Amniotic stem cell (primary cell): Measurements from ENCODE around the gene MCTP2.
"Not testable (repeated sequence)": the region's sequence is repeated elsewhere in the genome, so short reads cannot be mapped to it uniquely, and the experiment has no call there.

Experiments
- DNase-seq: peaks from one replicate; lab custom pipeline; 2025; lab: John Stamatoyannopoulos, UW

Gene MCTP2

DNA sequence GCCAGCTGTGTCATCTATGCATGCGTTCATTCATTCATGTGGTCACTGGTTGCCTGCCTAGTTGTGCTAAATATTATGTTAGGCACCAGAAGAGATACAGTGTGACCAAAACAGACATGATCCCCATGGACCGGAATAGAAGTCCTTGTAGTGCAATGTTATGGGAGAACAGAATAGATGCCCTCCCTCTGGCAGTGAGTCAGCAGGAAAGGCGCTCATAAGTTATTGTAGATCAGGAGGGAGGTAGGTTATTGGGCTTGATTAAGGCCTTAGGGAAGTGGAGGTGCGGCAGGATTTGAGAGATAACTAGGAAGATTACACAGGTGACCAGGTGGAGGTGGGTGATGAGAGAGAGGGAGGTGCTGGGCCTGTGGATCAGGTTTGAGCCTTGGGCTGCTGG lies 5.2 kb downstream of the MCTP2 start:
- no peak for DNase-seq

DNA sequence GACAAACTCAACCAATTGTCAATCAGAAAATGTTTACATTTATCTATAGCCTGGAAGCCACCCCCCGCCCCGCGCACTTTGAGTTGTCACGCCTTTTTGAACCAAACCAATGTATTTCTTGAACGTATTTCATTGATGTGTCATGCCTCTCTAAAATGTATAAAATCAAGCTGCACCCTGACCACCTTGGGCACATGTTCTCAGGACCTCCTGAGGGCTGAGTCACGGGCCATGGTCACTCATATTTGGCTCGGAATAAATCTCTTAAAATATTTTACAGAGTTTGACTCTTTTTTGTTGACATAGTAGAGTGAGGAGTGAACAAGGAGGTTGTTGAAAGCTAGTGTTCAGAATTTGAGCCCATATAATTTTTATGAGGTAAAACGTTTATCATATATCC lies 6.5 kb downstream of the MCTP2 start:
- DNase-seq, result no peak

DNA sequence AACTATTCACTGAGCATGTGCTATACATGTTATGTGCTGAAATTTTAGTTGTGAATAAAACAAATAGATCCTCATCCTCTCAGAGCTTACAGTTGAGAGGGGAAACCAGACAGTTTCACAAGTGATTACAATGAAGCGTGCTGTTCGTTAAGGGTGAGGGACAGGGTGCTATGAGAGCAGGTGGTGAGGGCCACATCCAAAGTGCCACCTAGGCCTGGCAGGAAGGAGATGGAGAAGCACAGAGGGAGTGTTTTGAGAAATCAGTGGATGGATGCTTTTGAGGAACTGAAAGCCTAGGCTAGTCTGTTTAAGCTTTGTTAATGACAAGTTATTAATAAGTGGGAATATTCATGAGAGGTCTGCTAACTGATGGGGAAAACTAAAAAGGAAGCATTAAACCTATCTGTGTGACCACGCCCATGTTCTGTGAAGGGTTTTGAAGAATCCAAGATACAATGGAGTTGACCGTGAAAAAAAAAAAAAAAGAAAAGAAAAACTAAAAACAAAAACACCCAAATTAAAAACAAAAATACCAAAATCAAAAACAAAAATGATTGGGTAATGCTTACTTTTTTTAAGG lies 7.3 kb downstream of the MCTP2 start:
- no peak for DNase-seq

DNA sequence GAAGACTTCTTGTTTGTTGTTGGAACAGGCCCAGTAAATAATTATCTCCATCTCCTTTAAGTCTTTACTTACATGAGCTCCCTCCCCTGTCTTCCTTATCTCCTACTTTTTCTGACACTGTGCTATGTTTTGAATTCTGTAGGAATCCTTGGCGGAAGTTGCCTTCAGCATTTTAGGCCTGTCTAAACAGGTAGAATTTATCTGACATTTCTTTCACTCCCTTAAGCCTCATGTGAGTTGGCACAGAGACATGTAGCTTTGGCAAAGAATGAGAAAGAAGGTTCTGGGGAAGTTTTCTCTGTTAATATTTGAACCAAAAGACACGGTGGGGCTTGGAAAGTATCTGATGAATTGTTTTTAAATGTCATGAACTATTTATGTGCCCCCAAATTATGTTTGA lies 8.1 kb downstream of the MCTP2 start:
- no peak for DNase-seq

DNA sequence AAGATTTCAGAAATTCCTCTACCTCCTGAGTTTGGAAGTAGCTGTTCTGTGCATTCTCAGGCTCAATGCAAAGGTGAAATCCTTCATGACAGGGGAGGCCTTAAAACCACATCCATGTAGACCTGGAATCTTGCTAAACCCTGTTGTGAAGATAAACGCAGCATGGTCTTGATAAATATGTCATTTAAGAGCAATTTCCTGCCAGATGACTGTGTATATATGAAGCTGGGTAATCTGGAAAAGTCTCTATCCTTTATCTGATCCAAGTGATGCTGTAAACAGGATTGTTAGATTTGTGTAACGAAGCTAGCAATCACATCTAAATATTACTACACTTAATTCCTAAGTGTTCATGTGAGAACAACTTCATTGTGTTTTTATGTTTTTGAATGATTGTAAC lies 9.1 kb downstream of the MCTP2 start:
- DNase-seq, result no peak

DNA sequence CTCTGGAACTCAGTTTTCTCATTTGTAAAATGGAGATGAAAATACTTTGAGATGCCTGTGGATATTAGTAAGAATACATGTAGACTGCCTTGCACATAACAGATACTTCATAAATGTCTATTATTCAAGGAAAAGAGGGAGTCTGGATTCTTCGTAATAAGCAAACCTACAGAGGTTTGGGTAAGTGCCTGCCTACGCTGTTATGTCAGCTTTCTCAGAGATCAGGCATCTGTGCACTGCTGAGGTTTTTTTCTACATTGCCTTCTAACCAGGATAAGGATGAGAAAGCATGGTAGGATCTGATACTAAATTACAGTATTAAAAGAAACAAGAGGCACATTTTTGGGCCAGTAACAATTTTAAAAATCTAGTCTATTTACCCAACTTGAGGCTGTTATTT lies 10.9 kb downstream of the MCTP2 start:
- no peak for DNase-seq

DNA sequence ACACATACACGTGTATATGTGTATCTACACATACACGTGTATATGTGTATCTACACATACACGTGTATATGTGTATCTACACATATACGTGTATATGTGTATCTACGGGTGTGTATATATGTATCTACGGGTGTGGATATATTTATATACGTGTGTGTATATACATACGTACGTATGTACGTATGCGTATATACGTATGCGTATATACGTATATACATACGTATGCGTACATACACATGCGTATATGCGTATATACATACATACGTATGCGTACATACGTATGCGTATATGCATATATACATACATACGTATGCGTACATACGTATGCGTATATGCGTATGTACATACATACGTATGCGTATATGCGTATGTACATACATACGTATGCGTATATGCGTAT lies 11.6 kb downstream of the MCTP2 start:
- not testable (repeated sequence) for DNase-seq

DNA sequence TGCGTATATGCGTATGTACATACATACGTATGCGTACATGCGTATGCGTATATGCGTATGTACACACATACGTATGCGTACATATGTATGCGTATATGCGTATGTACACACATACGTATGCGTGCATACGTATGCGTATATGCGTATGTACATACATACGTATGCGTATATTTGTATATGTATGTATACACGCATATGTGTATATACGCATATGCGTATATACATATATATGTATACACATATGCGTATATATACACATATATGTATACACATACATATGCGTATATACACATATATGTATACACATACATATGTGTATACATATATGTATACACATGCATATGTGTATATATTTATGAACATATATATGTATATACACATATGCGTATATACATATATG lies 12.1 kb downstream of the MCTP2 start:
- DNase-seq, result no peak

DNA sequence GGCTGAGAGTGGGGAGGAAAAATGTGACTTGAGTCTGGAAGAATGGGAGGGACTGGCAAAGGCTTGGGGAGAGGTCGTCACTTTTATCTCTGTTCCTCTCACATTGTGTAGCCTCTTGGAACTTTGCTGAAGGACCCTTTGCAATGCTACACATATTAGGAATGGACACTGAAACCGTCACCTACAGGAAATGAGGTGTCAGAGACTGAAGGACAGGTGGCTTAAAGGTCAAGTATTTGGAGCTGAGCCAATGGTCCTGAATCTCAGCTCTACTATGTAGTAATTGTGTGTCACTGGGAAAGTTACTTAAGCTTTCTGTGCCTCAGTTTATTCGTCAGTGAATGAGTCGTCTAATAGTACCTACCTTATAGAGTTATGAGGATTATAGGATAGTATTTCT lies 14.7 kb downstream of the MCTP2 start:
- no peak for DNase-seq

DNA sequence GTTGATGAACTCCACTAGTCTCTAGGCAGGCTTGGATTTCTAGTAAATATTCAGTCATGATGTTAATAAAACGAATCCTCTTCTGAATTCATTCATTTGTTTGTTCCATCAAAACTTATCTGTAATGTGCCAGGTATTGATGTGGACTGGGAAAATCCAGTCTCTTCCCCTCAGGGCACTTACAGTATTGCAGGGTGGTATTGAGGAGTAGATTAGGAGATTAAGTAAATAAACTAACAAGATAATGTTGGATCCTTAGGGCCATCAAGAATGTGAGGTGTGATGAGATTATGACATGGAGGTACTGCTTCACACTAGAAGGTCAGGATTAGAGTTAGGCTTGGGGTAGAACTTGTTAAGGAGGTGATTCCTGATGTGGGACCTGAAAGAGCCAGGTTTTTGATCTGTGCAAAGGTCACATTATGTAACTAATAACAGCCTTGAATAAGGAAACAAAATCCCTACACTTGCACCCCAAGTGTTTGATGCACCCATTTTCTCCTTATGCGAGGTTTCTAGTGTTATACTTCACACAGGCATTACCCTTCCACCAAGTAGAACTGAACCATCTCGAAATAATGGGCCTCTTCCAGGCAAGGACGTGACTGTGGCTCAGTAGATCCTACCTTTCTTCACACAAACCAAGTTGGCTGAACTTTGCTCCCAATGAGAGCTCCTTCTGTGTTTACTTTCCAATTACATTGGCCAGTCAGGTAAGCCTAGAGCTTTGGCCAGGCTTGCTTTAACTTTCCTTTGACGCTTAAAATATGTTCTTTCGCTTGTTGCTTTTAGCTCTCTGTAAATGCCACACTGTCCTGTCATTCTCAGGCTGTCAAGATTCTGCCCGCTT lies 16.7 kb downstream of the MCTP2 start:
- DNase-seq, result no peak

DNA sequence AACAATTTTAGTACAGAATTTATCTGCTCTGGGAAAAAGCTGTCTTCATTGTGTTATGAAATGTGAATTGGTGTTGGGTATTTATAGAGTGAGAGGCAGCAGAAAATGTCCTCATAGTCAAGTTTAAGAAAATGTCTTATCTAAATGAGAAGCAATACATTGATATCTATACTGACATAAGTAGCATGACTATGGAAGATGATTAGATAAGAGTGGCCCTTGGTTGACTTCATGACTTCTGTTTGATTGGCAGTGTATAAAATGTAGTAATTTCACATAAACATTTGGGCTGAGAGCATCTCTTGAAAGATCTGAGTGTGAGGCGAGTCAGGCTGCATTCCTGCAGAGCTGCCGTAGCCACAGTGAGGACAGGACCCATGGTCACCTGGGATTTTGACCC lies 19.4 kb downstream of the MCTP2 start:
- no peak for DNase-seq

DNA sequence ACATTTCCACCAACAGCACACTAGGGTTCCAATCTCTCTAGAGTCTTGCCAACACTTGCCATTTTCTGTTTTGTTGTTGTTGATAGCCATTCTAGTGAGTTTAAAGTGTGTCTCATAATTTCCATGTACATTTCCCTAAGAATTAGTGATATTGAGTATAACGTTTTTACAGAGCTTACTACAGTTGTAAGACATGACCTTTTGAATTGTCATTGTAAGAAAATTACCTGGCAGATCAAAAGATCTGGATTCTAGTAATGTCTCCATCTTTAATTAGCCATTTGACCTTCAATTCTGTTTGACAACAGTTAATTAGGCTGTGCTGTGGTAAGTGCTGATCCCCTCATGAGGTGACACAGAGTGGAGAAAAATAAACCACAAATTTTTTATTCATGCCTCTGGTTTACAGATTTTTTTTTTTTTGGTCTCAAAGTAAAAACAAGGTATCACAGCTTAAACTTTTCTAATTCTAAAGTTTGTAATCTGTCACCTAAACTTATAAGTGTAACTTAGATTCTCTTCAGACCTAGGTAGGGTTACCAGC lies 20.9 kb downstream of the MCTP2 start:
- no peak for DNase-seq

DNA sequence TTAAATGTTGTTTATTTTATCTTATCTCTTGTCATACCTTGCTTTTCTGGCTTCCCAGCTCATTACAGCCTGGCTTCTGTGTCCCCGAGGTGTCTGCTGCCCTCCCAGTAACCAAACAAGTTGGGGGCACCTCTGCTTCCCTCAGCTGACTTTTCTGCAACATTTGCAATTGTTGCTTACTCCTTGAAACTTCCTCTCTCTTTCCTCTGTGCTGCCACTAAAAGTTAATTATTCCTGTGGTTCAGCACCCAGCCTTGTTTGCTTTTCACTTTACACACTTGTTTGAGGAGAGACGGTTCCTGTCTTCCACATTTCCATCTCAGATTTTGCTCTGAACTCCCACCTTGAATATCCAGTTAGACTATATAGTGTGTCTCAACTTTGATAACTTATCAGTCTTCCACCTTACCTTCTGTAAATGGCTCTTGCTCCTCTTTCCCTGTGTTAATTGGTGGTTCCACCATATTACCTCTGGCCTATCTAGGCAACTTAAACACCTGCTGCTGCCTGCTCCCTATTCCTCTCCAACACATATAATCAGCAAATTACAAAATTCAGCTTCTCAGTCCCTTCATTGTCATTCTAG lies 21.6 kb downstream of the MCTP2 start:
- no peak for DNase-seq

DNA sequence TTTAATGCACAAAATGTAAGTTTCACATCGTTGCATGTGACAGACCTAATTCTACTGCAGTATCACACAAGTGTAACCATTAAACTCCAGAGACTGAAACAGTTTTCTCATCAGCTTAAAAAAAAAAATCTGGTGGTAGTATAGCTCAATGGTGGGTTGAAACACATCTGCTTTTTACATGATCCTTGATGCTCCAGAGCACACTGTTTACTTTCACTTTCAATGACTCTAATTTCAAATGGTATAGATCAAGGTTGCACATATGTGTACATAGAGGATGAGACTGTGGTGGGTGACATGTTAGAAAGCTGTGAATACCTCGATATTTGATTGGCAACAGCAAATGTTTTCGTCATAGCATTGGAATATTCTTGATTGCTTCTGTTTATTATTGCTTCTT lies 22.4 kb downstream of the MCTP2 start:
- no peak for DNase-seq

DNA sequence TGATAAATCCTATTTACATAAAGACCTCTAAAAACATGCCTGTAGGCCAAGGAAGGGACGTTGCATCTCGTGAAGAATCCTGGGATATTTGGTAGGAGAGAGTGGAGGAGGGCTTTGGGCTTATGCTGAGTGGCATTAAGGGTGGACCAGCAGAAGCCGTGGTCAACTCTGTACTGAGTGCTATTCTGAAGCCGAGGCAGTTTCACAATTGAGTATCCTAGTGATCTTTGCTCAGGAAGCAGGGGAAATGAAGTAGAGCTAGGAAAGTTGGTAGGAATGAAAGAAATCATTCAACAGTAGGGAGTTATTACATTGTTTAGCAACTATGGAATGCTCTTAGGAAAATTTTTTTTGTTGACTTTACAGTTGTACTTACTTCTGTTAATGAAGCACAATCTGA lies 24.2 kb downstream of the MCTP2 start:
- no peak for DNase-seq

DNA sequence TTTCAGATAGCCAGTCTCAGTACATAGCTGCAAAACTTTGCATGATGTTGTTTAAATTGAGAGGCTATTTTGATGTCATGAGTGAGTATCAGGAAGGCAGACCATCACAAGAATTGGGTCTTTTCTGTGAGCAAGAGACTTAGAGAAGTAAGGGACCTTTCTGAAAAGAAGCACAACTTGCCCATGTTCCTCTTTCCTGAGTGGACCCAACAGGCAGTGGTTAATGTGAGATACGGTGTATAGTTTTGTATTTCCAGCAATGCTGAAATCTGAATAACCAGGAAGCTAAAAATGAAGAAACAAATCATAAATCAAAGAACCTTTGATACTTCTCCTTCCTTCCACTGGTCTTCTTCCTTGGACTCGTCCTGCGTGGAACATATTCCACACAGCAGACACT lies 25.1 kb downstream of the MCTP2 start:
- DNase-seq, result no peak

DNA sequence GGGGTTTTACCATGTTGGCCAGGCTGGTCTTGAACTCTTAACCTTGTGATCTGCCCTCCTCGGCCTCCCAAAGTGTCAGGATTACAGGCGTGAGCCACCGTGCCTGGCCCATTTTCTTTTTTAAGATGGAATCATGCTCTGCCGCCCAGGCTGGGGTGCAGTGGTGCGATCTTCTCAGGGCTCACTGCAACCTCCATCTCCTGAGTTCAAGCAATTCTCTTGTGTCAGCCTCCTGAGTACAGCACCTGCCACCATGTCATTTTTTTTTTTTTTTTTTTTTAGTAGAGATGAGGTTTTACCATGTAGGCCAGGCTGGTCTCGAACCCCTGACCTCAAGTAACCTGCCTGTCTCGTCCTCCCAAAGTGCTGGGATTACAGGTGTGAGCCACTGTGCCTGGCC lies 26.4 kb downstream of the MCTP2 start:
- not testable (repeated sequence) for DNase-seq

DNA sequence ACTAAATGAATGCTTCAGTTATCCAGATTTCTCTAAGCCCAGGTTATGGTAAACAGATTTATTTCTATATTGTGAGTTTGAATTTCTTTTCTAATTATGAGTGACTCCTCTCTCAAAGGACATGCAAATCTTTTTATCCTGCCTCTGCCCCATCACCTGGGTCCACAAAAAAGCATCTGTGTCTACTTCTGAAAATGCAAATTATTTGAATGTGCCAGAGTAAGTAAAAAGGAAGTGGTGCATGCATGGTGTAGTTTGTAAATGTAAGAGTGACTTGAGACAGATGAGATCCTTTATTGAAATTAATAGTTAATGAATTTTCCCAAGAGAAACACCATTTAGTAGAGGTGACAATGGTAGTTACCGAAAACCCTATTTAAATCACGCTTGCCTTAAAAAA lies 26.9 kb downstream of the MCTP2 start:
- DNase-seq, result no peak

DNA sequence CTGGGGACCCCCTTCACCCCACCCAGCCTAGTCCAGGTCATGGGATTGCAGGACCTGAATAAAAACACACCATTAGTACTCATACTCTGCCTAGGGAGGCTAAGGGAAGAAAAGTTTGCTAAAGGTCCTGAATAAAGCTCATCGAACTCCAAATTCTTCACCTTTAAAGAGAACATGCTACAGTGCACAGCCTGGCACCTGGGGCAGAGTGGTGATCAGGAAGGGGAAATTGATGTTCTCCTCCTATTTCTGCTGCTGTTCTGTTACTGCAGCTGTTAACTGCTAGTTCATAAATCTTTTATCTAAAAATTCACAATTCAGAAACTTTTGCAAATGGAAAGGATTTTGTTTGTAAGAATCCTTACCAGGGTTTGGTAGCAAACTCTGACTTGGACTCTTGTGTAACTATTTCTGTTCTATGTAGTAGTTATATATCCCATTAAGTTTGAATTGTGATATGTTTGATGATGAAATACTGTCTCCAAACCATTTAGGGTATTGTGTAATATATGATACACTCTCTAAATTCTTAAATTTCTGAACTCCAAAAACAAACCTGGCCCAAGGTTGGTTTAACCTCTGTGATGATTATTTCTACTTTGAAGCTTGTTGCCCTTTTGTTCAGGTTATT lies 27.9 kb downstream of the MCTP2 start:
- DNase-seq, result no peak

DNA sequence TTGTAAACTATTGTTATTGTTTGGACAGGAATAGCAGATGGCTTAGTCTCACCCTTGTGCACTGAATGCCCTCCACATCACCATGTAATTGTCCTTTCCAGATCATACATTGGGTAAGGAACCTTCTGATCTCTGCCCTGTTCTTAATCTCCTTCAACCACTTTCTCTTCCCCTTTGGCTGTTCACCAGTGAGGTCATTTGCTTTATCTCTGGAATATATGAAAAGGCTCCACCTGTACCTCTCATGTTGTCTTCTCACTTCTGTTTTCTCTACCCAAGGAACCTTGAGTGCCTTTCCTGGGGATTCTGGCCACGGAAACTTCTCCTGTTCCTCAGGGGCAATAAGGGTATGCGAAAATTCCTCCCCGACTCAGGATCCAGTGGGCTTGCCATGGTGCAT lies 28.5 kb downstream of the MCTP2 start:
- no peak for DNase-seq

DNA sequence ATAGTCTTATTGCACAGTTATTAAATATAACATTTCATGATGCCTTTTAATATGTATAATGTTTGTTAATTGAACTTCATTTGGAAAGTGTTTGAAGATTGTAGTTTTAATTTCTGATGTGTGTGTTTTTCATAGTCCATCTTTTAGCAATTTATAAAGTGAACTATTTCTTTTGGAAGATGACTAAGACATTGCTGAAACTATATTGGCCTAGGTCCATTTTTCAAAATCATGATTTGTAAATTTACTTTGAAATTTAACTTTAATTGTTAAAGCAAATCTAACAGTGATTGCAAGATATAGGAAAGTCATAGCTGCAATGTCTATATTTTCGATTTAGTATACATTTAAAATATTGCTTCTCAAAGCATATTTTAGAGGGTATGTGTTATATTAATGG lies 30.8 kb downstream of the MCTP2 start:
- no peak for DNase-seq

DNA sequence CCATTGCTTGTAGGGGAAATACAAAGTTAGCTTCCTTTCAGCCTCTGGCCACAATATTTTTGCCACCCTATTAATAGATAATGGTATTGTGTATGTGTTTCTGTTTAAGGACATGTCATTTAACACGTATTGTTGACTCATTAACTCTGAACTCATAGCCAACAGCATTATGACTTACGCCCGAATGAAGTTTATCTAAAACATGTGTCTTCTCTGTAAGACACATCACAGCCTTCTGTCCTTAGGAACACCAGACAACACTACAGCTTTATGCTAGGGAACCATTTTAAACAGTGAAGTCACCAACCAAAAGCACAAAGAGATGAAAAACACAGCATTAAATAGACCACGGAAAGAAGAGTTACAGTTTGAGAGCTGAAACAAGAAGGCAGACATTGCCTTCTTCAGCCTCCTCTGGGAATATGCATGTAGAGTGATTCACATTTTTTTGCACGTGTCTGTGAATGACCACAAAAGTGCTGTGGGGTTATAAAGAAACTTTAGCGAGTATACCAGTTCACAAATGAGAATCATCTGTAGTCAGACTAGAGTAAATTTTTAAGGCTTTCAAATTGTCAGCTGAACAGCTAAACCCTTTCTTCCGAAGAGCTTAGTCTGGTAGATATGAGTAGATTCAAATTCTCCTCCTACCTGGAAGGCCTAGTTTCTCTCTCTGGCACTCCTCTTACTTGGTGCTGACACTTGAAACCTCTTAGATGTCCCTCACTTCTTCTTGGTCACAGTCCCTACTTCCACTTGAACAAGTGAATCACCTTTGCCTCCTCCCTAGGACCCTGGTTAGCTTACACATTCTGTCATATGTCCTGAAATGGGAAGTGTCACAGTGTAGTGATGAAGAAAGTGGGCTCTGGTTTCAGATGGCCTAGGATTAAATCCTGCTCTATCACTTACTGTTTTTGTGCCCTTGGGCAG lies 32.2 kb downstream of the MCTP2 start:
- DNase-seq, result no peak
